H1 (cell line): ENCODE data around the gene DLEC1. TPM values are rescaled to one million over a fixed set of nuclear protein-coding genes. Genes with fewer than 3 reads are reported as not detected.

Experiments used
- BRCA1 ChIP-seq: IDR thresholded peaks from 2 replicates; pipeline ENCODE4 v1.6.1; 2012; ENCODE audit warnings: low read depth, low read length, improper control_type of control experiment
- CTCF ChIP-seq, 3 experiments: IDR thresholded peaks; 1 replicate in 2 of 3; 2 replicates in 1 of 3; pipeline versions ENCODE4 v1.5.1 to v1.6.1; 2011; ENCODE audit warnings: low read length in 3 of 3, mild to moderate bottlenecking in 3 of 3, inconsistent platforms in 2 of 3, low read depth in 1 of 3, moderate library complexity in 1 of 3; ENCODE audit not compliant: insufficient read depth in 1 of 3; ENCODE audit errors: control extremely low read depth in 1 of 3
- EP300 ChIP-seq, 2 experiments: IDR thresholded peaks; 1 replicate in 1 of 2; 2 replicates in 1 of 2; pipeline ENCODE4 v1.6.1; 2011 to 2012; ENCODE audit warnings: low read depth in 2 of 2, low read length in 2 of 2, mild to moderate bottlenecking in 2 of 2, borderline replicate concordance in 1 of 2, inconsistent platforms in 1 of 2, moderate library complexity in 1 of 2
- GABPA ChIP-seq: IDR thresholded peaks from 2 replicates; pipeline ENCODE4 v1.6.1; 2011; ENCODE audit warnings: mild to moderate bottlenecking, low read length, moderate library complexity, borderline replicate concordance; ENCODE audit not compliant: insufficient read depth
- JUND ChIP-seq: IDR thresholded peaks from 2 replicates; pipeline ENCODE4 v1.6.1; 2011; ENCODE audit warnings: mild to moderate bottlenecking, improper control_type of control experiment, low read length
- MAX ChIP-seq: IDR thresholded peaks from 2 replicates; pipeline ENCODE4 v1.6.1; 2012; ENCODE audit warnings: inconsistent platforms
- POLR2AphosphoS5 ChIP-seq: IDR thresholded peaks from 2 replicates; pipeline ENCODE4 v1.6.1; 2011; ENCODE audit warnings: low read depth, low read length
- SIN3A ChIP-seq, 2 experiments: IDR thresholded peaks in 1 of 2; conservative IDR thresholded peaks in 1 of 2; 2 replicates each; pipeline ENCODE4 v1.6.1; 2011 to 2012; ENCODE audit warnings: low read length in 2 of 2, improper control_type of control experiment in 1 of 2, low read depth in 1 of 2, mild to moderate bottlenecking in 1 of 2
- polyA plus RNA-seq, 7 experiments: library from polyadenylated mRNA; depleted of rRNA in 3 of 7; stranded (reverse) in 5 of 7; unstranded in 2 of 7; fragments of >200 nt in 5 of 7; fragments of 200-250 nt in 2 of 7; gene quantifications; 1 replicate in 5 of 7; 2 replicates in 1 of 7; 4 replicates in 1 of 7; pipeline versions ENCODE4 v1.2.1 to v1.2.3, GENCODE V29; 2011 to 2013; ENCODE audit warnings: missing spikeins in 2 of 7, mixed read lengths in 2 of 7
- total RNA-seq: library from RNA; stranded (reverse); fragmentation: NEBNext Ultra II Directional; extraction: Animal tissue kit (Norgen Biotek cat#: 25700); gene quantifications from 2 replicates; pipeline ENCODE4 v1.2.1, GENCODE V29; 2021

Gene DLEC1
- total and polyA plus RNA-seq, 2 of the 8 experiments (the other 6 are each of a cell fraction or from before 2014, with no cell fraction given): 0.26 to 0.76 TPM

- TF ChIP-seq SIN3A (conservative IDR thresholded peaks at IDR 0.05 in 1 of 2, IDR thresholded peaks at IDR 0.05 in 1 of 2; ENCODE audit: low read depth in 1 of 2, low read length in 2 of 2): no peak; a peak in 1 of 4 replicates
- TF ChIP-seq EP300 (IDR thresholded peaks at IDR 0.05; ENCODE audit: borderline replicate concordance in 1 of 2, low read depth in 2 of 2, low read length in 2 of 2): peak in 1 of 2 experiments; percentile 33; a peak in 1 of 3 replicates
- TF ChIP-seq POLR2AphosphoS5: 0 out of 2 replicates have a peak, but pooled peaks have one; percentile 9
- TF ChIP-seq JUND: no peak
- TF ChIP-seq GABPA: no peak
- peak in 1 of 3 experiments; percentile 22; a peak in 1 of 4 replicates for TF ChIP-seq CTCF (IDR thresholded peaks at IDR 0.05; ENCODE audit: control extremely low read depth in 1 of 3, insufficient read depth in 1 of 3, low read depth in 1 of 3, low read length in 3 of 3)
- 0 out of 2 replicates have a peak, but pooled peaks have one; percentile 25 for TF ChIP-seq MAX
- no peak for TF ChIP-seq BRCA1
These were observed 98.8 kb downstream of the DLEC1 start (continued) for GRCh38 chr3:38137615-38138348.
